HEK293T (cell line): ENCODE data around the gene BAHCC1.

ENCODE experiments used
- CTCF ChIA-PET: fragments of 350-600 bp; formaldehyde crosslinking; extraction: SDS; loops from one replicate; lab custom pipeline; 2021; ENCODE audit warnings: antibody characterized with exemption, inconsistent platforms; lab: Yijun Ruan, JAX
- POLR2A ChIA-PET: fragments of 350-600 bp; formaldehyde crosslinking; extraction: SDS; loops from one replicate; lab custom pipeline; 2020; ENCODE audit warnings: antibody characterized with exemption, inconsistent platforms; lab: Yijun Ruan, JAX
- DNase-seq: peaks from one replicate; pipeline ENCODE4 v3.0.0; 2012; ENCODE audit warnings: mixed read lengths; ENCODE audit errors: extremely low spot score
- ARNT ChIP-seq: fragments of 450-650 bp; IDR thresholded peaks from 2 replicates; pipeline ENCODE4 v1.6.1; 2017; ENCODE audit warnings: mild to moderate bottlenecking
- BHLHE40 ChIP-seq: fragments of 450-650 bp; IDR thresholded peaks from 2 replicates; pipeline ENCODE4 v1.6.1; 2016; ENCODE audit warnings: mild to moderate bottlenecking, moderate library complexity, borderline replicate concordance
- CTBP1 ChIP-seq: fragments of 450-650 bp; IDR thresholded peaks from 2 replicates; pipeline ENCODE4 v1.6.1; 2016; ENCODE audit warnings: borderline replicate concordance
- ELF4 ChIP-seq: fragments of 450-650 bp; IDR thresholded peaks from 2 replicates; pipeline ENCODE4 v1.6.1; 2017; ENCODE audit warnings: antibody characterized with exemption
- FOXA1 ChIP-seq: fragments of 450-650 bp; IDR thresholded peaks from 2 replicates; pipeline ENCODE4 v1.6.1; 2016; ENCODE audit warnings: mild to moderate bottlenecking
- FOXK2 ChIP-seq: fragments of 450-650 bp; IDR thresholded peaks from 2 replicates; pipeline ENCODE4 v1.6.1; 2016; ENCODE audit warnings: mild to moderate bottlenecking
- FOXM1 ChIP-seq: fragments of 450-650 bp; IDR thresholded peaks from 2 replicates; pipeline ENCODE4 v1.6.1; 2017; ENCODE audit warnings: mild to moderate bottlenecking, borderline replicate concordance
- HDGF ChIP-seq: fragments of 450-650 bp; IDR thresholded peaks from 2 replicates; pipeline ENCODE4 v1.6.1; 2017; ENCODE audit warnings: antibody characterized with exemption, borderline replicate concordance
- L3MBTL2 ChIP-seq: fragments of 450-650 bp; conservative IDR thresholded peaks from 2 replicates; pipeline ENCODE4 v1.6.1; 2016; ENCODE audit warnings: mild to moderate bottlenecking
- LEF1 ChIP-seq: fragments of 450-650 bp; IDR thresholded peaks from 2 replicates; pipeline ENCODE4 v1.6.1; 2017; ENCODE audit warnings: mild to moderate bottlenecking, borderline replicate concordance
- NFRKB ChIP-seq: fragments of 450-650 bp; IDR thresholded peaks from 2 replicates; pipeline ENCODE4 v1.6.1; 2016; ENCODE audit warnings: mild to moderate bottlenecking, moderate library complexity
- PKNOX1 ChIP-seq: fragments of 450-650 bp; IDR thresholded peaks from 2 replicates; pipeline ENCODE4 v1.6.1; 2016
- SP1 ChIP-seq: fragments of 450-650 bp; IDR thresholded peaks from 2 replicates; pipeline ENCODE4 v1.6.1; 2017
- SUZ12 ChIP-seq: fragments of 450-650 bp; IDR thresholded peaks from 2 replicates; pipeline ENCODE4 v1.6.1; 2016; ENCODE audit warnings: mild to moderate bottlenecking
- TARDBP ChIP-seq: fragments of 450-650 bp; IDR thresholded peaks from 2 replicates; pipeline ENCODE4 v1.6.1; 2016
- ZNF384 ChIP-seq: fragments of 450-650 bp; IDR thresholded peaks from 2 replicates; pipeline ENCODE4 v1.6.1; 2016

The BAHCC1 gene

GRCh38 chr17:81451823-81452222, 56.6 kb downstream of the BAHCC1 start:
- no peak for DNase-seq
- TF ChIP-seq SP1 (no peak), FOXK2 (no peak), ELF4 (no peak), HDGF (no peak), NFRKB (no peak), PKNOX1 (no peak)
- POLR2A ChIA-PET, result no interaction called here
- CTCF ChIA-PET, result no interaction called here

GRCh38 chr17:81452551-81452950, 57.3 kb downstream of the BAHCC1 start:
- DNase-seq, result no peak
- ChIA-PET CTCF (no interaction called here), POLR2A (interaction anchor here (0.6 kb wide), 1 partner anchor 82 kb away, joined by 3 read pairs; no protein-coding TSS in a partner anchor)
- TF ChIP-seq BHLHE40 (no peak), CTBP1 (no peak), SP1 (no peak), LEF1 (no peak), ARNT (no peak), NFRKB (no peak), HDGF (no peak), FOXM1 (no peak), TARDBP (no peak), PKNOX1 (no peak), ELF4 (no peak), FOXA1 (no peak), FOXK2 (no peak), L3MBTL2 (no peak), ZNF384 (no peak), SUZ12 (no peak)

- CTCF ChIA-PET, result no interaction called here
- DNase-seq, result no peak
- TF ChIP-seq FOXM1 (no peak), CTBP1 (no peak), SP1 (no peak), PKNOX1 (no peak), ZNF384 (no peak), ARNT (no peak), FOXK2 (no peak), ELF4 (no peak)
- POLR2A ChIA-PET, result interaction anchor here (0.6 kb wide), 1 partner anchor 81 kb away, joined by 3 read pairs; no protein-coding TSS in a partner anchor
These were observed 57.8 kb downstream of the BAHCC1 start for GRCh38 chr17:81453076-81453475.

- TF ChIP-seq HDGF (no peak), NFRKB (no peak)
- CTCF ChIA-PET, result no interaction called here
These were observed 58.5 kb downstream of the BAHCC1 start for GRCh38 chr17:81453712-81454111.

GRCh38 chr17:81454473-81454872, 59.2 kb downstream of the BAHCC1 start:
- no peak for TF ChIP-seq FOXA1
- TF ChIP-seq L3MBTL2, result no peak
- no peak for TF ChIP-seq HDGF
- no peak for TF ChIP-seq FOXK2
- TF ChIP-seq TARDBP, result no peak
- no peak for TF ChIP-seq PKNOX1
- no peak for TF ChIP-seq LEF1
- no peak for TF ChIP-seq BHLHE40
- no peak for TF ChIP-seq NFRKB
- TF ChIP-seq SUZ12, result no peak
- TF ChIP-seq FOXM1, result no peak
- TF ChIP-seq ZNF384, result no peak
- no peak for TF ChIP-seq ARNT
- CTCF ChIA-PET, result no interaction called here
- POLR2A ChIA-PET, result no interaction called here
- DNase-seq, result no peak

More at GRCh38 chr17:81453712-81454111, 58.5 kb downstream of the BAHCC1 start:
- DNase-seq, result no peak
- POLR2A ChIA-PET, result no interaction called here

GRCh38 chr17:81455387-81455786, 60.1 kb downstream of the BAHCC1 start:
- TF ChIP-seq BHLHE40 (no peak), SP1 (no peak), ZNF384 (no peak), CTBP1 (no peak), FOXA1 (no peak), L3MBTL2 (no peak), PKNOX1 (no peak), TARDBP (no peak), ELF4 (no peak), FOXM1 (no peak), FOXK2 (no peak), NFRKB (no peak), ARNT (no peak), LEF1 (no peak), SUZ12 (no peak), HDGF (no peak)
- ChIA-PET POLR2A (no interaction called here), CTCF (no interaction called here)
- no peak for DNase-seq
